ENCODE measurements around the gene CRIM1.

- TF ChIP-seq CTCF (IDR thresholded peaks at IDR 0.05) = no peak
- no peak for TF ChIP-seq POLR2A (IDR thresholded peaks at IDR 0.05)
These were observed 30.0 kb downstream of the CRIM1 start for GRCh38 chr2:36385603-36386002.

All from lower leg skin (tissue), 3 donors.